ENCODE results near the gene CNKSR3.

Gene CNKSR3

GRCh38 chr6:154503658-154504057 lies 6.8 kb downstream of the CNKSR3 start:
- DNase-seq (ENCODE audit: low read depth in 2 of 3, low spot score in 1 of 3) = no peak

- no peak for DNase-seq (ENCODE audit: low read depth in 2 of 3, low spot score in 1 of 3)
These were observed 7.9 kb downstream of the CNKSR3 start for GRCh38 chr6:154502553-154502952.

GRCh38 chr6:154501578-154501868 lies 9.0 kb downstream of the CNKSR3 start:
- no peak for DNase-seq (ENCODE audit: low read depth in 2 of 3, low spot score in 1 of 3)

- DNase-seq (ENCODE audit: low read depth in 2 of 3, low spot score in 1 of 3) = no peak
These were observed 9.5 kb downstream of the CNKSR3 start for GRCh38 chr6:154500769-154501577.

- DNase-seq (ENCODE audit: low read depth in 2 of 3, low spot score in 1 of 3) = no peak
These were observed 10.5 kb downstream of the CNKSR3 start for GRCh38 chr6:154499855-154500589.

- DNase-seq (ENCODE audit: low read depth in 2 of 3, low spot score in 1 of 3) = no peak
These were observed 12.0 kb downstream of the CNKSR3 start for GRCh38 chr6:154498340-154498934.

GRCh38 chr6:154496793-154497517 lies 13.5 kb downstream of the CNKSR3 start:
- no peak for DNase-seq (ENCODE audit: low read depth in 2 of 3, low spot score in 1 of 3)

- no peak for DNase-seq (ENCODE audit: low read depth in 2 of 3, low spot score in 1 of 3)
These were observed 14.3 kb downstream of the CNKSR3 start for GRCh38 chr6:154496186-154496585.

GRCh38 chr6:154494592-154495311 lies 15.7 kb downstream of the CNKSR3 start:
- DNase-seq (ENCODE audit: low read depth in 2 of 3, low spot score in 1 of 3) = no peak

GRCh38 chr6:154491567-154492470 lies 18.7 kb downstream of the CNKSR3 start:
- DNase-seq (ENCODE audit: low read depth in 2 of 3, low spot score in 1 of 3) = no peak

GRCh38 chr6:154489822-154490221 lies 20.7 kb downstream of the CNKSR3 start:
- DNase-seq (ENCODE audit: low read depth in 2 of 3, low spot score in 1 of 3) = no peak

- DNase-seq (ENCODE audit: low read depth in 2 of 3, low spot score in 1 of 3) = no peak
These were observed 21.6 kb downstream of the CNKSR3 start for GRCh38 chr6:154488802-154489437.

- DNase-seq (ENCODE audit: low read depth in 2 of 3, low spot score in 1 of 3) = no peak
These were observed 22.3 kb downstream of the CNKSR3 start for GRCh38 chr6:154488248-154488593.

- DNase-seq (ENCODE audit: low read depth in 2 of 3, low spot score in 1 of 3) = no peak
These were observed 22.9 kb downstream of the CNKSR3 start for GRCh38 chr6:154487367-154488247.

GRCh38 chr6:154485815-154486214 lies 24.7 kb downstream of the CNKSR3 start:
- no peak for DNase-seq (ENCODE audit: low read depth in 2 of 3, low spot score in 1 of 3)

GRCh38 chr6:154484942-154485341 lies 25.5 kb downstream of the CNKSR3 start:
- DNase-seq (ENCODE audit: low read depth in 2 of 3, low spot score in 1 of 3) = no peak

GRCh38 chr6:154482858-154483257 lies 27.6 kb downstream of the CNKSR3 start:
- no peak for DNase-seq (ENCODE audit: low read depth in 2 of 3, low spot score in 1 of 3)

- no peak for DNase-seq (ENCODE audit: low read depth in 2 of 3, low spot score in 1 of 3)
These were observed 28.9 kb downstream of the CNKSR3 start for GRCh38 chr6:154481521-154482013.
